ENCODE measurements around the gene PARN. TPM values are rescaled to one million over a fixed set of nuclear protein-coding genes. Genes with fewer than 3 reads are reported as not detected.

Gene PARN
- polyA plus RNA-seq, 3 donors from 2014 or later, result 36.3 to 60.4 (median 52.9) TPM

GRCh38 chr16:14473488-14473887 lies 156.6 kb downstream of the PARN start:
- Mint-ChIP-seq H3K27ac (no peak overlapping the region), H3K27me3 (ENCODE audit: low read depth in 3 of 3) (peaks cover 0 to 3% (median 0%) of the 10 kb centered on the region in 3 donors), H3K4me1 (no peaks in the 10 kb centered on the region), H3K36me3 (peaks cover 9 to 18% (median 16%) of the 10 kb centered on the region in 3 donors), H3K9me3 (peaks cover 0 to 2% (median 0%) of the 10 kb centered on the region in 6 donors), H3K4me3 (no peak overlapping the region)
- DNase-seq, result no peak

- peaks cover 0 to 3% (median 0%) of the 10 kb centered on the region in 3 donors for H3K27me3 Mint-ChIP-seq (ENCODE audit: low read depth in 3 of 3)
- no peak overlapping the region for H3K27ac Mint-ChIP-seq
- no peak for DNase-seq
- H3K4me3 Mint-ChIP-seq, result no peak overlapping the region
- no peaks in the 10 kb centered on the region for H3K4me1 Mint-ChIP-seq
- H3K9me3 Mint-ChIP-seq, result peaks cover 0 to 2% (median 0%) of the 10 kb centered on the region in 6 donors
- H3K36me3 Mint-ChIP-seq, result peaks cover 5 to 18% (median 18%) of the 10 kb centered on the region in 3 donors
These were observed 157.7 kb downstream of the PARN start for GRCh38 chr16:14472357-14472756.

- Mint-ChIP-seq H3K4me3 (no peak overlapping the region), H3K4me1 (no peaks in the 10 kb centered on the region), H3K27me3 (ENCODE audit: low read depth in 3 of 3) (peaks cover 0 to 3% (median 0%) of the 10 kb centered on the region in 3 donors), H3K36me3 (peaks cover 0 to 15% (median 11%) of the 10 kb centered on the region in 3 donors), H3K9me3 (peaks cover 0 to 2% (median 0%) of the 10 kb centered on the region in 6 donors), H3K27ac (no peak overlapping the region)
- DNase-seq, result no peak
These were observed 159.3 kb downstream of the PARN start for GRCh38 chr16:14470788-14471187.

- H3K27ac Mint-ChIP-seq, result no peak overlapping the region
These were observed 164.3 kb downstream of the PARN start for GRCh38 chr16:14465799-14466198.

GRCh38 chr16:14464796-14465195 lies 165.3 kb downstream of the PARN start:
- peaks cover 4 to 25% of the 10 kb centered on the region in 2 donors for H3K4me1 Mint-ChIP-seq
- H3K9me3 Mint-ChIP-seq, result peaks cover 0 to 8% (median 5%) of the 10 kb centered on the region in 6 donors
- H3K27ac Mint-ChIP-seq, result no peak overlapping the region
- DNase-seq, result no peak
- no peaks in the 10 kb centered on the region for H3K27me3 Mint-ChIP-seq (ENCODE audit: low read depth in 3 of 3)
- no peak overlapping the region for H3K4me3 Mint-ChIP-seq
- H3K36me3 Mint-ChIP-seq, result peaks cover 9 to 32% (median 31%) of the 10 kb centered on the region in 3 donors

More at GRCh38 chr16:14465799-14466198, 164.3 kb downstream of the PARN start:
- Mint-ChIP-seq H3K27me3 (ENCODE audit: low read depth in 3 of 3) (peaks cover 0 to 1% (median 0%) of the 10 kb centered on the region in 3 donors), H3K4me1 (peaks cover 3 to 22% of the 10 kb centered on the region in 2 donors), H3K36me3 (peaks cover 9 to 31% (median 29%) of the 10 kb centered on the region in 3 donors), H3K4me3 (no peak overlapping the region), H3K9me3 (peaks cover 0 to 8% (median 5%) of the 10 kb centered on the region in 6 donors)
- no peak for DNase-seq

- Mint-ChIP-seq H3K4me3 (no peak overlapping the region), H3K9me3 (peaks cover 0 to 8% (median 5%) of the 10 kb centered on the region in 6 donors), H3K27me3 (ENCODE audit: low read depth in 3 of 3) (no peaks in the 10 kb centered on the region), H3K36me3 (peaks cover 9 to 32% (median 31%) of the 10 kb centered on the region in 3 donors), H3K4me1 (peaks cover 4 to 25% of the 10 kb centered on the region in 2 donors), H3K27ac (no peak overlapping the region)
- no peak for DNase-seq
These were observed 165.9 kb downstream of the PARN start for GRCh38 chr16:14464192-14464591.

GRCh38 chr16:14462811-14463210 lies 167.2 kb downstream of the PARN start:
- H3K4me3 Mint-ChIP-seq, result no peak overlapping the region
- H3K9me3 Mint-ChIP-seq, result peaks cover 0 to 8% (median 5%) of the 10 kb centered on the region in 6 donors
- peaks cover 4 to 25% of the 10 kb centered on the region in 2 donors for H3K4me1 Mint-ChIP-seq
- H3K27me3 Mint-ChIP-seq (ENCODE audit: low read depth in 3 of 3), result no peaks in the 10 kb centered on the region
- no peak for DNase-seq
- H3K27ac Mint-ChIP-seq, result no peak overlapping the region
- peaks cover 9 to 29% (median 26%) of the 10 kb centered on the region in 3 donors for H3K36me3 Mint-ChIP-seq

GRCh38 chr16:14460726-14461125 lies 169.3 kb downstream of the PARN start:
- Mint-ChIP-seq H3K27me3 (ENCODE audit: low read depth in 3 of 3) (no peaks in the 10 kb centered on the region), H3K4me1 (peaks cover 4 to 25% of the 10 kb centered on the region in 2 donors), H3K9me3 (peaks cover 0 to 8% (median 5%) of the 10 kb centered on the region in 6 donors), H3K27ac (peak overlapping the region in 1 of 6 donors; percentile 1), H3K36me3 (peaks cover 9 to 31% (median 22%) of the 10 kb centered on the region in 3 donors), H3K4me3 (no peak overlapping the region)
- DNase-seq, result no peak

- Mint-ChIP-seq H3K27me3 (ENCODE audit: low read depth in 3 of 3) (no peaks in the 10 kb centered on the region), H3K36me3 (peaks cover 3 to 27% (median 10%) of the 10 kb centered on the region in 3 donors), H3K27ac (no peak overlapping the region), H3K4me3 (no peak overlapping the region), H3K4me1 (peaks cover 4 to 25% of the 10 kb centered on the region in 2 donors), H3K9me3 (peaks cover 0 to 3% (median 0%) of the 10 kb centered on the region in 6 donors)
- DNase-seq, result no peak
These were observed 171.5 kb downstream of the PARN start for GRCh38 chr16:14458576-14458975.

GRCh38 chr16:14456793-14457481 lies 173.1 kb downstream of the PARN start:
- Mint-ChIP-seq H3K27ac (no peak overlapping the region), H3K9me3 (no peaks in the 10 kb centered on the region), H3K4me3 (no peak overlapping the region), H3K4me1 (peaks cover 4 to 15% of the 10 kb centered on the region in 2 donors), H3K27me3 (ENCODE audit: low read depth in 3 of 3) (no peaks in the 10 kb centered on the region), H3K36me3 (peaks cover 0 to 20% (median under 1%) of the 10 kb centered on the region in 3 donors)
- no peak for DNase-seq

GRCh38 chr16:14455573-14455972 lies 174.5 kb downstream of the PARN start:
- Mint-ChIP-seq H3K4me1 (peaks cover 0 to 1% of the 10 kb centered on the region in 2 donors), H3K27ac (no peak overlapping the region), H3K36me3 (peaks cover 0 to 10% (median 0%) of the 10 kb centered on the region in 3 donors), H3K27me3 (ENCODE audit: low read depth in 3 of 3) (no peaks in the 10 kb centered on the region), H3K4me3 (no peak overlapping the region), H3K9me3 (no peaks in the 10 kb centered on the region)
- DNase-seq, result no peak

- no peak overlapping the region for H3K4me3 Mint-ChIP-seq
- H3K4me1 Mint-ChIP-seq, result no peaks in the 10 kb centered on the region
- no peaks in the 10 kb centered on the region for H3K9me3 Mint-ChIP-seq
- H3K27ac Mint-ChIP-seq, result no peak overlapping the region
- H3K27me3 Mint-ChIP-seq (ENCODE audit: low read depth in 3 of 3), result no peaks in the 10 kb centered on the region
- no peak for DNase-seq
- peaks cover 0 to 9% (median 0%) of the 10 kb centered on the region in 3 donors for H3K36me3 Mint-ChIP-seq
These were observed 175.7 kb downstream of the PARN start for GRCh38 chr16:14454391-14454790.

GRCh38 chr16:14452066-14452465 lies 178.0 kb downstream of the PARN start:
- Mint-ChIP-seq H3K4me1 (peaks cover 0 to 2% of the 10 kb centered on the region in 2 donors), H3K4me3 (no peak overlapping the region), H3K36me3 (peaks cover 0 to 6% (median 0%) of the 10 kb centered on the region in 3 donors), H3K27ac (no peak overlapping the region), H3K9me3 (no peaks in the 10 kb centered on the region), H3K27me3 (ENCODE audit: low read depth in 3 of 3) (peaks cover 0 to 1% (median 0%) of the 10 kb centered on the region in 3 donors)
- no peak for DNase-seq

- Mint-ChIP-seq H3K9me3 (no peaks in the 10 kb centered on the region), H3K4me1 (peaks cover 0 to 2% of the 10 kb centered on the region in 2 donors), H3K27me3 (ENCODE audit: low read depth in 3 of 3) (peaks cover 0 to 1% (median 0%) of the 10 kb centered on the region in 3 donors), H3K27ac (no peak overlapping the region), H3K36me3 (peaks cover 0 to 7% (median 0%) of the 10 kb centered on the region in 3 donors), H3K4me3 (no peak overlapping the region)
- DNase-seq, result no peak
These were observed 179.2 kb downstream of the PARN start for GRCh38 chr16:14450846-14451245.

Data from immature natural killer cell (primary cell).